Hypothalamus (tissue), 51 donors: ENCODE measurements around the gene ZNF548.

Experiments used
- DNase-seq, 51 donors: peaks; one replicate each; lab custom pipeline; 2025; lab: John Stamatoyannopoulos, UW

ZNF548 gene

GRCh38 chr19:57395710-57396109 lies 6.1 kb downstream of the ZNF548 start:
- DNase-seq: no peak

- DNase-seq: no peak
These were observed 9.2 kb downstream of the ZNF548 start for GRCh38 chr19:57398868-57399267.

- DNase-seq: no peak
These were observed 14.3 kb downstream of the ZNF548 start for GRCh38 chr19:57403737-57404563.

GRCh38 chr19:57406516-57407123 lies 17.0 kb downstream of the ZNF548 start:
- peak in 32 of 51 donors; percentile 0 to 46 (median 10) for DNase-seq

- peak; percentile 35 to 96 (median 88) for DNase-seq
These were observed 21.4 kb downstream of the ZNF548 start, which contains the start of gene ZNF17 for GRCh38 chr19:57410877-57411671. Gene ZNF17, plus strand, starts transcription at chr19:57411161. Its CDS starts 2,455 bp downstream, at chr19:57413616.

GRCh38 chr19:57419439-57419838 lies 29.8 kb downstream of the ZNF548 start:
- no peak for DNase-seq

- no peak for DNase-seq
These were observed 31.4 kb downstream of the ZNF548 start for GRCh38 chr19:57421037-57421436.

GRCh38 chr19:57434386-57435061 lies 44.9 kb downstream of the ZNF548 start:
- no peak for DNase-seq

GRCh38 chr19:57435062-57435978 lies 45.7 kb downstream of the ZNF548 start, which contains the start of gene ZNF749:
Gene ZNF749, plus strand, starts transcription at chr19:57435325. Its CDS starts 254 bp downstream, at chr19:57435579.
- DNase-seq: peak; percentile 53 to 100 (median 94)

GRCh38 chr19:57436417-57436816 lies 46.8 kb downstream of the ZNF548 start:
- no peak for DNase-seq

GRCh38 chr19:57437931-57438330 lies 48.3 kb downstream of the ZNF548 start:
- peak in 1 of 51 donors; percentile 2 for DNase-seq

GRCh38 chr19:57438925-57439324 lies 49.3 kb downstream of the ZNF548 start:
- no peak for DNase-seq

GRCh38 chr19:57441979-57442752 lies 52.5 kb downstream of the ZNF548 start:
- no peak for DNase-seq

- no peak for DNase-seq
These were observed 53.6 kb downstream of the ZNF548 start for GRCh38 chr19:57443121-57443696.

GRCh38 chr19:57452307-57452706 lies 62.7 kb downstream of the ZNF548 start:
- DNase-seq: no peak
